GM21528 (cell line): Measurements from ENCODE around the gene PXN.
"Not testable (repeated sequence)": the region's sequence is repeated elsewhere in the genome, so short reads cannot be mapped to it uniquely, and the experiment has no call there.

Source experiments
- ATAC-seq: cut with Tn5 transposase; IDR thresholded peaks from one replicate; pipeline ENCODE4 v1.9.1; 2021; ENCODE audit warnings: mild to moderate bottlenecking, moderate library complexity; ENCODE audit not compliant: unreplicated experiment, low FRiP score

Gene PXN

GRCh38 chr12:120212301-120212700 is 53.2 kb downstream of the PXN start:
- no peak for ATAC-seq

GRCh38 chr12:120211904-120212283 is 53.6 kb downstream of the PXN start:
- no peak for ATAC-seq

GRCh38 chr12:120211243-120211903 is 54.2 kb downstream of the PXN start:
- no peak for ATAC-seq

- no peak for ATAC-seq
These were observed 55.7 kb downstream of the PXN start for GRCh38 chr12:120209851-120210250.

- no peak for ATAC-seq
These were observed 58.3 kb downstream of the PXN start for GRCh38 chr12:120207227-120207626.

GRCh38 chr12:120206781-120207180 is 58.7 kb downstream of the PXN start:
- ATAC-seq, result not testable (repeated sequence)

GRCh38 chr12:120206228-120206627 is 59.3 kb downstream of the PXN start:
- no peak for ATAC-seq

GRCh38 chr12:120204171-120204570 is 61.4 kb downstream of the PXN start:
- no peak for ATAC-seq

- no peak for ATAC-seq
These were observed 65.1 kb downstream of the PXN start for GRCh38 chr12:120200364-120200800.

- no peak for ATAC-seq
These were observed 65.8 kb downstream of the PXN start for GRCh38 chr12:120199595-120200306.

- no peak for ATAC-seq
These were observed 66.5 kb downstream of the PXN start for GRCh38 chr12:120199025-120199424.

GRCh38 chr12:120197542-120197887 is 68.0 kb downstream of the PXN start:
- ATAC-seq, result no peak

- not testable (repeated sequence) for ATAC-seq
These were observed 68.6 kb downstream of the PXN start for GRCh38 chr12:120196817-120197541.

GRCh38 chr12:120196363-120196762 is 69.2 kb downstream of the PXN start:
- ATAC-seq, result no peak

- ATAC-seq, result peak; percentile 72
These were observed 70.8 kb downstream of the PXN start, which contains the start of gene GCN1 for GRCh38 chr12:120194534-120195395. Gene GCN1, minus strand, starts transcription at chr12:120194715. Its CDS starts 18 bp downstream, at chr12:120194697.

- ATAC-seq, result no peak
These were observed 71.3 kb downstream of the PXN start for GRCh38 chr12:120194226-120194533.

- not testable (repeated sequence) for ATAC-seq
These were observed 72.2 kb downstream of the PXN start for GRCh38 chr12:120193286-120193685.

- ATAC-seq, result no peak
These were observed 74.5 kb downstream of the PXN start for GRCh38 chr12:120190985-120191480.

- ATAC-seq, result no peak
These were observed 75.1 kb downstream of the PXN start for GRCh38 chr12:120190386-120190785.

GRCh38 chr12:120186654-120187053 is 78.9 kb downstream of the PXN start:
- ATAC-seq, result no peak
